ENCODE measurements around the gene CDYL2. TPM values are rescaled to one million over a fixed set of nuclear protein-coding genes. Genes with fewer than 3 reads are reported as not detected.

CDYL2 gene
- total and polyA plus RNA-seq, 5 experiments from 2014 or later, result 0.28 to 14.2 (median 1.7) TPM

GRCh38 chr16:80608946-80609345 is 195.5 kb downstream of the CDYL2 start:
- Mint-ChIP-seq H3K27me3 (no peaks in the 10 kb centered on the region), H3K4me3 (no peak overlapping the region), H3K27ac (no peak overlapping the region), H3K9me3 (peaks cover 0 to 11% (median 7%) of the 10 kb centered on the region in 9 donors), H3K36me3 (peaks cover 5 to 25% (median 9%) of the 10 kb centered on the region in 3 donors), H3K4me1 (peaks cover 9 to 17% (median 13%) of the 10 kb centered on the region in 4 donors)
- no peak for ATAC-seq
- no peak for DNase-seq
- POLR2A ChIA-PET, result no interaction called here

GRCh38 chr16:80607204-80607603 is 197.2 kb downstream of the CDYL2 start:
- DNase-seq (no peak), ATAC-seq (no peak)
- Mint-ChIP-seq H3K36me3 (peaks cover 5 to 26% (median 7%) of the 10 kb centered on the region in 3 donors), H3K9me3 (peaks cover 0 to 11% (median 7%) of the 10 kb centered on the region in 9 donors), H3K27ac (peak overlapping the region in 1 of 10 donors; percentile 82), H3K4me1 (peaks cover 9 to 17% (median 13%) of the 10 kb centered on the region in 4 donors), H3K27me3 (no peaks in the 10 kb centered on the region), H3K4me3 (no peak overlapping the region)
- POLR2A ChIA-PET, result interaction anchor here (1.1 kb wide), 1 partner anchor 11 kb away, joined by 4 read pairs; no protein-coding TSS in a partner anchor

GRCh38 chr16:80606221-80606766 is 198.1 kb downstream of the CDYL2 start:
- peaks cover 9 to 17% (median 13%) of the 10 kb centered on the region in 4 donors for H3K4me1 Mint-ChIP-seq
- peak in 1 of 2 donors; percentile 57 for ATAC-seq
- peak overlapping the region in 7 of 10 donors; percentile 7 to 82 (median 38) for H3K27ac Mint-ChIP-seq
- no peak for DNase-seq
- peaks cover 3 to 22% (median 5%) of the 10 kb centered on the region in 3 donors for H3K36me3 Mint-ChIP-seq
- peak overlapping the region in 6 of 10 donors; percentile 3 to 58 (median 16) for H3K4me3 Mint-ChIP-seq
- POLR2A ChIA-PET, result no interaction called here
- peaks cover 0 to 11% (median 7%) of the 10 kb centered on the region in 9 donors for H3K9me3 Mint-ChIP-seq
- no peaks in the 10 kb centered on the region for H3K27me3 Mint-ChIP-seq

- ATAC-seq (no peak), DNase-seq (no peak)
- peaks cover 9 to 17% (median 11%) of the 10 kb centered on the region in 4 donors for H3K4me1 Mint-ChIP-seq
- H3K9me3 Mint-ChIP-seq, result peaks cover 0 to 11% (median 7%) of the 10 kb centered on the region in 9 donors
- H3K27ac Mint-ChIP-seq, result no peak overlapping the region
- POLR2A ChIA-PET, result no interaction called here
- H3K4me3 Mint-ChIP-seq, result no peak overlapping the region
- peaks cover 3 to 22% (median 5%) of the 10 kb centered on the region in 3 donors for H3K36me3 Mint-ChIP-seq
- H3K27me3 Mint-ChIP-seq, result no peaks in the 10 kb centered on the region
Measured at GRCh38 chr16:80604600-80605355, 199.6 kb downstream of the CDYL2 start.

GRCh38 chr16:80602894-80603293 is 201.5 kb downstream of the CDYL2 start:
- H3K9me3 Mint-ChIP-seq, result peaks cover 0 to 11% (median 7%) of the 10 kb centered on the region in 9 donors
- no peak for DNase-seq
- H3K4me3 Mint-ChIP-seq, result no peak overlapping the region
- no peak for ATAC-seq
- no peaks in the 10 kb centered on the region for H3K27me3 Mint-ChIP-seq
- POLR2A ChIA-PET, result no interaction called here
- peaks cover 3 to 22% (median 5%) of the 10 kb centered on the region in 3 donors for H3K36me3 Mint-ChIP-seq
- peaks cover 9 to 16% (median 11%) of the 10 kb centered on the region in 4 donors for H3K4me1 Mint-ChIP-seq
- H3K27ac Mint-ChIP-seq, result no peak overlapping the region

- no peak overlapping the region for H3K27ac Mint-ChIP-seq
Measured at GRCh38 chr16:80601182-80601581, 203.2 kb downstream of the CDYL2 start.

GRCh38 chr16:80599466-80599865 is 204.9 kb downstream of the CDYL2 start:
- peaks cover 0 to 19% (median 3%) of the 10 kb centered on the region in 9 donors for H3K9me3 Mint-ChIP-seq
- no peak overlapping the region for H3K27ac Mint-ChIP-seq

More at GRCh38 chr16:80601182-80601581, 203.2 kb downstream of the CDYL2 start:
- POLR2A ChIA-PET, result no interaction called here
- Mint-ChIP-seq H3K9me3 (peaks cover 0 to 14% (median 3%) of the 10 kb centered on the region in 9 donors), H3K36me3 (peaks cover 0 to 11% (median 7%) of the 10 kb centered on the region in 3 donors), H3K4me1 (peaks cover 2 to 7% (median 4%) of the 10 kb centered on the region in 4 donors), H3K27me3 (peaks cover 2 to 10% (median 8%) of the 10 kb centered on the region in 5 donors), H3K4me3 (no peak overlapping the region)
- no peak for DNase-seq
- no peak for ATAC-seq

GRCh38 chr16:80596507-80597207 is 207.7 kb downstream of the CDYL2 start:
- Mint-ChIP-seq H3K36me3 (peaks cover 2 to 19% (median 3%) of the 10 kb centered on the region in 3 donors), H3K4me3 (no peak overlapping the region), H3K27me3 (peaks cover 5 to 29% (median 10%) of the 10 kb centered on the region in 5 donors), H3K9me3 (peaks cover 0 to 19% (median 3%) of the 10 kb centered on the region in 9 donors), H3K27ac (no peak overlapping the region), H3K4me1 (peaks cover 8 to 22% (median 9%) of the 10 kb centered on the region in 4 donors)
- ATAC-seq (no peak), DNase-seq (no peak)
- POLR2A ChIA-PET, result no interaction called here

More at GRCh38 chr16:80599466-80599865, 204.9 kb downstream of the CDYL2 start:
- ATAC-seq (no peak), DNase-seq (no peak)
- Mint-ChIP-seq H3K36me3 (peaks cover 2 to 15% (median 8%) of the 10 kb centered on the region in 3 donors), H3K4me3 (no peak overlapping the region), H3K4me1 (peaks cover 0 to 11% (median 0%) of the 10 kb centered on the region in 4 donors), H3K27me3 (peaks cover 5 to 23% (median 10%) of the 10 kb centered on the region in 5 donors)
- POLR2A ChIA-PET, result no interaction called here

GRCh38 chr16:80594756-80595155 is 209.6 kb downstream of the CDYL2 start:
- DNase-seq (no peak), ATAC-seq (no peak)
- Mint-ChIP-seq H3K27me3 (peaks cover 5 to 29% (median 10%) of the 10 kb centered on the region in 5 donors), H3K4me3 (no peak overlapping the region), H3K27ac (no peak overlapping the region), H3K9me3 (peaks cover 0 to 19% (median 3%) of the 10 kb centered on the region in 9 donors), H3K36me3 (peaks cover 2 to 19% (median 3%) of the 10 kb centered on the region in 3 donors), H3K4me1 (peaks cover 23 to 30% (median 24%) of the 10 kb centered on the region in 4 donors)
- POLR2A ChIA-PET, result no interaction called here

- POLR2A ChIA-PET, result no interaction called here
- Mint-ChIP-seq H3K36me3 (peaks cover 2 to 19% (median 8%) of the 10 kb centered on the region in 3 donors), H3K27me3 (peaks cover 5 to 29% (median 12%) of the 10 kb centered on the region in 5 donors), H3K4me1 (peaks cover 23 to 32% (median 24%) of the 10 kb centered on the region in 4 donors), H3K9me3 (peaks cover 0 to 18% (median 3%) of the 10 kb centered on the region in 9 donors), H3K4me3 (peak overlapping the region in 6 of 10 donors; percentile 12 to 75 (median 37)), H3K27ac (no peak overlapping the region)
- ATAC-seq (no peak), DNase-seq (no peak)
Measured at GRCh38 chr16:80592273-80592672, 212.1 kb downstream of the CDYL2 start.

- DNase-seq, result peak in 6 of 10 donors; percentile 21 to 84 (median 58)
- peak; percentile 92 for ATAC-seq
- peaks cover 2 to 21% (median 9%) of the 10 kb centered on the region in 5 donors for H3K27me3 Mint-ChIP-seq
- H3K36me3 Mint-ChIP-seq, result peaks cover 2 to 14% (median 12%) of the 10 kb centered on the region in 3 donors
- H3K4me3 Mint-ChIP-seq, result peak overlapping the region; percentile 15 to 75 (median 60)
- peaks cover 0 to 8% (median 3%) of the 10 kb centered on the region in 9 donors for H3K9me3 Mint-ChIP-seq
- H3K4me1 Mint-ChIP-seq, result peaks cover 24 to 26% (median 25%) of the 10 kb centered on the region in 4 donors
- peak overlapping the region in 8 of 10 donors; percentile 4 to 84 (median 66) for H3K27ac Mint-ChIP-seq
- POLR2A ChIA-PET, result interaction anchor here (0.6 to 1.5 kb wide), 4 partner anchors 11 to 1308 kb away, joined by 3 to 11 read pairs (median 5); no protein-coding TSS in a partner anchor
Measured at GRCh38 chr16:80591071-80591915, 213.1 kb downstream of the CDYL2 start.
